ENCODE results near the gene TCF4.

The TCF4 gene

GRCh38 chr18:55296115-55296514 is 291.9 kb downstream of the TCF4 start:
- Histone ChIP-seq H3K27me3 (ENCODE audit: insufficient read depth, poor library complexity, severe bottlenecking) (no peaks in the 10 kb centered on the region), H3K4me1 (ENCODE audit: insufficient read depth, poor library complexity, severe bottlenecking) (no peaks in the 10 kb centered on the region), H3K9me3 (ENCODE audit: severe bottlenecking) (peaks cover 2% of the 10 kb centered on the region), H3K4me3 (ENCODE audit: severe bottlenecking) (no peak overlapping the region), H3K36me3 (ENCODE audit: low read depth) (no peaks in the 10 kb centered on the region), H3K27ac (ENCODE audit: poor library complexity, severe bottlenecking) (no peak overlapping the region)
- DNase-seq (ENCODE audit: low spot score) (no peak), ATAC-seq (ENCODE audit: low read depth) (no peak)
- TF ChIP-seq CTCF (IDR thresholded peaks at IDR 0.05; ENCODE audit: poor library complexity, severe bottlenecking), result no peak

GRCh38 chr18:55290898-55291297 is 297.1 kb downstream of the TCF4 start:
- DNase-seq (ENCODE audit: low spot score) (no peak), ATAC-seq (ENCODE audit: low read depth) (peak; percentile 52; the same call in 1 of the 3 replicates)
- no peak for TF ChIP-seq CTCF (IDR thresholded peaks at IDR 0.05; ENCODE audit: poor library complexity, severe bottlenecking)
- H3K9me3 ChIP-seq (ENCODE audit: severe bottlenecking), result peaks cover 2% of the 10 kb centered on the region
- no peak overlapping the region for H3K27ac ChIP-seq (ENCODE audit: poor library complexity, severe bottlenecking)
- H3K4me3 ChIP-seq (ENCODE audit: severe bottlenecking), result no peak overlapping the region
- H3K4me1 ChIP-seq (ENCODE audit: insufficient read depth, poor library complexity, severe bottlenecking), result no peaks in the 10 kb centered on the region
- no peaks in the 10 kb centered on the region for H3K27me3 ChIP-seq (ENCODE audit: insufficient read depth, poor library complexity, severe bottlenecking)
- H3K36me3 ChIP-seq (ENCODE audit: low read depth), result no peaks in the 10 kb centered on the region

GRCh38 chr18:55289775-55290174 is 298.2 kb downstream of the TCF4 start:
- DNase-seq (ENCODE audit: low spot score), result no peak
- no peak for TF ChIP-seq CTCF (IDR thresholded peaks at IDR 0.05; ENCODE audit: poor library complexity, severe bottlenecking)
- no peaks in the 10 kb centered on the region for H3K4me1 ChIP-seq (ENCODE audit: insufficient read depth, poor library complexity, severe bottlenecking)
- H3K27me3 ChIP-seq (ENCODE audit: insufficient read depth, poor library complexity, severe bottlenecking), result no peaks in the 10 kb centered on the region
- H3K27ac ChIP-seq (ENCODE audit: poor library complexity, severe bottlenecking), result no peak overlapping the region
- no peak for ATAC-seq (ENCODE audit: low read depth)
- H3K9me3 ChIP-seq (ENCODE audit: severe bottlenecking), result peaks cover 2% of the 10 kb centered on the region
- no peak overlapping the region for H3K4me3 ChIP-seq (ENCODE audit: severe bottlenecking)
- H3K36me3 ChIP-seq (ENCODE audit: low read depth), result no peaks in the 10 kb centered on the region

GRCh38 chr18:55289048-55289447 is 298.9 kb downstream of the TCF4 start:
- DNase-seq (ENCODE audit: low spot score) (no peak), ATAC-seq (ENCODE audit: low read depth) (no peak)
- Histone ChIP-seq H3K27ac (ENCODE audit: poor library complexity, severe bottlenecking) (no peak overlapping the region), H3K9me3 (ENCODE audit: severe bottlenecking) (peaks cover 2% of the 10 kb centered on the region), H3K36me3 (ENCODE audit: low read depth) (no peaks in the 10 kb centered on the region), H3K27me3 (ENCODE audit: insufficient read depth, poor library complexity, severe bottlenecking) (no peaks in the 10 kb centered on the region), H3K4me1 (ENCODE audit: insufficient read depth, poor library complexity, severe bottlenecking) (no peaks in the 10 kb centered on the region), H3K4me3 (ENCODE audit: severe bottlenecking) (no peak overlapping the region)
- TF ChIP-seq CTCF (IDR thresholded peaks at IDR 0.05; ENCODE audit: poor library complexity, severe bottlenecking), result no peak

GRCh38 chr18:55287935-55288868 is 299.8 kb downstream of the TCF4 start:
- H3K27ac ChIP-seq (ENCODE audit: poor library complexity, severe bottlenecking), result no peak overlapping the region
- peaks cover 2% of the 10 kb centered on the region for H3K9me3 ChIP-seq (ENCODE audit: severe bottlenecking)
- no peaks in the 10 kb centered on the region for H3K36me3 ChIP-seq (ENCODE audit: low read depth)
- no peak for TF ChIP-seq CTCF (IDR thresholded peaks at IDR 0.05; ENCODE audit: poor library complexity, severe bottlenecking)
- no peaks in the 10 kb centered on the region for H3K27me3 ChIP-seq (ENCODE audit: insufficient read depth, poor library complexity, severe bottlenecking)
- DNase-seq (ENCODE audit: low spot score), result no peak
- ATAC-seq (ENCODE audit: low read depth), result no peak
- no peak overlapping the region for H3K4me3 ChIP-seq (ENCODE audit: severe bottlenecking)
- H3K4me1 ChIP-seq (ENCODE audit: insufficient read depth, poor library complexity, severe bottlenecking), result no peaks in the 10 kb centered on the region
